Smooth muscle cell (in vitro differentiated cells): ENCODE measurements around the gene TEF. TPM values are rescaled to one million over a fixed set of nuclear protein-coding genes. Genes with fewer than 3 reads are reported as not detected.

Experiments used
- DNase-seq: peaks from one replicate; lab custom pipeline; 2025; ENCODE audit not compliant: unreplicated experiment; lab: John Stamatoyannopoulos, UW
- H2AFZ ChIP-seq: fragments of 200-600 bp; sonication (generic); 2 replicates; pipeline ENCODE4 v1.6.0; 2016; ENCODE audit warnings: antibody characterized with exemption, low read depth, mild to moderate bottlenecking
- H3F3A ChIP-seq: fragments of 200-600 bp; sonication (generic); 2 replicates; pipeline ENCODE4 v1.6.0; 2017; ENCODE audit warnings: antibody characterized with exemption, low read depth
- H3K27ac ChIP-seq: fragments of 200-600 bp; sonication (generic); 2 replicates; pipeline ENCODE4 v1.5.1; 2016; ENCODE audit warnings: low read depth, mild to moderate bottlenecking
- H3K27me3 ChIP-seq: fragments of 200-600 bp; sonication (generic); 2 replicates; pipeline ENCODE4 v1.6.1; 2016; ENCODE audit warnings: low read depth, mild to moderate bottlenecking
- H3K36me3 ChIP-seq: fragments of 200-600 bp; sonication (generic); 2 replicates; pipeline ENCODE4 v1.5.1; 2016; ENCODE audit warnings: low read depth
- H3K4me1 ChIP-seq: fragments of 200-600 bp; sonication (generic); 2 replicates; pipeline ENCODE4 v1.5.1; 2016; ENCODE audit warnings: low read depth
- H3K4me2 ChIP-seq: fragments of 200-600 bp; sonication (generic); 2 replicates; pipeline ENCODE4 v1.6.0; 2016; ENCODE audit warnings: mild to moderate bottlenecking
- H3K4me3 ChIP-seq: fragments of 200-600 bp; sonication (generic); 2 replicates; pipeline ENCODE4 v1.5.1; 2016; ENCODE audit warnings: mild to moderate bottlenecking
- H3K79me2 ChIP-seq: fragments of 200-600 bp; sonication (generic); 2 replicates; pipeline ENCODE4 v1.6.0; 2016; ENCODE audit warnings: low read depth, mild to moderate bottlenecking
- H3K9ac ChIP-seq: fragments of 200-600 bp; sonication (generic); 2 replicates; pipeline ENCODE4 v1.6.0; 2016; ENCODE audit warnings: low read depth
- H3K9me3 ChIP-seq: fragments of 200-600 bp; sonication (generic); replicated peaks from 2 replicates; pipeline ENCODE4 v1.5.1; 2016; ENCODE audit warnings: low read depth
- H4K20me1 ChIP-seq: fragments of 200-600 bp; sonication (generic); 2 replicates; pipeline ENCODE4 v1.6.0; 2016; ENCODE audit warnings: low read depth
- WGBS: methylation state at CpG from one replicate; pipeline ENCODE4 v1.1.7; 2016; ENCODE audit warnings: low lambda C conversion rate; 5-methylcytosine and 5-hydroxymethylcytosine counted together
- polyA plus RNA-seq: library from polyadenylated mRNA; unstranded; fragments of >200 nt; fragmentation: Nextera tagmentation; extraction: Ambion mirVana; gene quantifications from 2 replicates; pipeline ENCODE4 v1.2.1, GENCODE V29; 2016
- small RNA-seq: library from RNA; depleted of rRNA; stranded (forward); fragments of <200 nt; gene quantifications from one replicate; pipeline ENCODE3, GENCODE V24; 2014
- total RNA-seq: library from RNA; depleted of rRNA; stranded (reverse); fragments of >200 nt; gene quantifications from 2 replicates; pipeline ENCODE4 v1.2.3, GENCODE V29; 2014
- TF ChIP-seq, protein P1 (sequence below): fragments of 200-600 bp; sonication (generic); IDR thresholded peaks from 2 replicates; pipeline ENCODE4 v1.5.1; 2017; ENCODE audit warnings: borderline replicate concordance, mild to moderate bottlenecking, antibody characterized with exemption; ENCODE audit not compliant: insufficient read depth, poor library complexity, severe bottlenecking

Gene TEF
- total and polyA plus RNA-seq, 2 experiments from 2014 or later = 6.4 to 7.6 TPM

DNA sequence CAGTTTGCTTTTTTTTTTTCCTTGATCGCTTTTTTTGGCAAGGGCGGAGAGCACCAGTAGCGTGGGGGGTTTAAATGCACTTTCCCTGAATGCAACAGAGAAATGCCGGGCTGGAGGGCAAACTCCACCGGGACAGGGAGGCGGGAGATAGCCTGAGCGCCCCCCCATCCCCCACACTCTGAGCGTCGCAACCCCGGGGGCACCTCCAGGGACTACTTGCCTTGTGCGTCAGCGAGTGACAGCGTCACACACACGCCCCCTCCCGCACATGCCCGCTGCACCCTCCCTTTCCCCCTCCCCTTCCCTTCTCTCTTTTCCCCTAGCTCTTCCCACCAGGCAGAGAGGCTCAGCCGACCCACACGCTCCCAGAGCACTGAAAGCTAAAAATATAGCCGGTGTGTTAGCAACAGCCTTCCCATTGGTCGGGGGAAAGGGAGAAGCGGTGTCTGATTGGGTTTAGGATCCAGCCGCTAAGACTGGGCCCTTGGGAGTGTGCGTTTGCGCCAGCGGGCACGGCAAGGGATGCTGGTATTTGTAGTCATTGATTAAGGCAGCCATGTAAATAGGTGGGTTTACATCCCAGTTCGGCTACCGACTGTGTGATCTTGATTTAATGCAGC lies 66.6 kb downstream of the TEF start:
- DNase-seq = peak; percentile 83
- Histone ChIP-seq H2AFZ (peak overlapping the region; percentile 59), H3K4me2 (peak overlapping the region; percentile 86), H3K4me1 (peaks cover 4% of the 10 kb centered on the region), H3K27ac (peak overlapping the region; percentile 97), H3K9ac (peak overlapping the region; percentile 94), H3K4me3 (peak overlapping the region; percentile 89), H4K20me1 (peaks cover 19% of the 10 kb centered on the region), H3K9me3 (no peaks in the 10 kb centered on the region), H3K36me3 (no peaks in the 10 kb centered on the region), H3K79me2 (peaks cover 28% of the 10 kb centered on the region), H3F3A (peaks cover 5% of the 10 kb centered on the region), H3K27me3 (no peaks in the 10 kb centered on the region)
- 5% methylated on average over 17 of the region's 28 CpGs for WGBS
- TF ChIP-seq, protein P1, sequence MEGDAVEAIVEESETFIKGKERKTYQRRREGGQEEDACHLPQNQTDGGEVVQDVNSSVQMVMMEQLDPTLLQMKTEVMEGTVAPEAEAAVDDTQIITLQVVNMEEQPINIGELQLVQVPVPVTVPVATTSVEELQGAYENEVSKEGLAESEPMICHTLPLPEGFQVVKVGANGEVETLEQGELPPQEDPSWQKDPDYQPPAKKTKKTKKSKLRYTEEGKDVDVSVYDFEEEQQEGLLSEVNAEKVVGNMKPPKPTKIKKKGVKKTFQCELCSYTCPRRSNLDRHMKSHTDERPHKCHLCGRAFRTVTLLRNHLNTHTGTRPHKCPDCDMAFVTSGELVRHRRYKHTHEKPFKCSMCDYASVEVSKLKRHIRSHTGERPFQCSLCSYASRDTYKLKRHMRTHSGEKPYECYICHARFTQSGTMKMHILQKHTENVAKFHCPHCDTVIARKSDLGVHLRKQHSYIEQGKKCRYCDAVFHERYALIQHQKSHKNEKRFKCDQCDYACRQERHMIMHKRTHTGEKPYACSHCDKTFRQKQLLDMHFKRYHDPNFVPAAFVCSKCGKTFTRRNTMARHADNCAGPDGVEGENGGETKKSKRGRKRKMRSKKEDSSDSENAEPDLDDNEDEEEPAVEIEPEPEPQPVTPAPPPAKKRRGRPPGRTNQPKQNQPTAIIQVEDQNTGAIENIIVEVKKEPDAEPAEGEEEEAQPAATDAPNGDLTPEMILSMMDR = no peak

Small RNAs within 50 kb of the gene (small RNA-seq; reads per million reads assigned to genes)
- gene RNU6-495P = not detected

Other genes with a start within 250 kb of the TEF start
- gene L3MBTL2, start 176.6 kb upstream of the TEF start, total RNA-seq = 10.7 and 11.2 TPM in 2 replicates
- gene L3MBTL2, start 176.6 kb upstream of the TEF start, polyA plus RNA-seq = 15.5 TPM in 2 replicates
- gene CHADL, start 141.0 kb upstream of the TEF start, total RNA-seq = 1.2 TPM in 1 of 2 replicates, not detected in the other
- gene CHADL, start 141.0 kb upstream of the TEF start, polyA plus RNA-seq = 0.17 and 2.2 TPM in 2 replicates
- 20.6 and 24.8 TPM in 2 replicates for gene RANGAP1, start 95.8 kb upstream of the TEF start, total RNA-seq
- gene RANGAP1, start 95.8 kb upstream of the TEF start, polyA plus RNA-seq = 21.7 and 38.4 TPM in 2 replicates
- 20.3 and 20.6 TPM in 2 replicates for gene ZC3H7B, start 80.4 kb upstream of the TEF start, total RNA-seq
- 3.7 and 5.5 TPM in 2 replicates for gene ZC3H7B, start 80.4 kb upstream of the TEF start, polyA plus RNA-seq
- 17.9 and 19.7 TPM in 2 replicates for gene TOB2, start 64.9 kb downstream of the TEF start, total RNA-seq
- gene TOB2, start 64.9 kb downstream of the TEF start, polyA plus RNA-seq = 25.6 and 27.0 TPM in 2 replicates
- gene PHF5A, start 86.8 kb downstream of the TEF start, total RNA-seq = 28.3 and 42.7 TPM in 2 replicates
- 19.4 and 24.2 TPM in 2 replicates for gene PHF5A, start 86.8 kb downstream of the TEF start, polyA plus RNA-seq
- 33.0 and 33.4 TPM in 2 replicates for gene ACO2, start 87.2 kb downstream of the TEF start, total RNA-seq
- gene ACO2, start 87.2 kb downstream of the TEF start, polyA plus RNA-seq = 72.1 and 85.5 TPM in 2 replicates
- 10.9 and 12.1 TPM in 2 replicates for gene POLR3H, start 162.5 kb downstream of the TEF start, total RNA-seq
- 20.3 and 26.7 TPM in 2 replicates for gene POLR3H, start 162.5 kb downstream of the TEF start, polyA plus RNA-seq
- 2.9 and 3.1 TPM in 2 replicates for gene CSDC2, start 179.1 kb downstream of the TEF start, total RNA-seq
- 5.9 and 9.1 TPM in 2 replicates for gene CSDC2, start 179.1 kb downstream of the TEF start, polyA plus RNA-seq
- 19.5 and 24.7 TPM in 2 replicates for gene PMM1, start 207.9 kb downstream of the TEF start, total RNA-seq
- gene PMM1, start 207.9 kb downstream of the TEF start, polyA plus RNA-seq = 71.9 and 87.3 TPM in 2 replicates
- gene DESI1, start 239.1 kb downstream of the TEF start, total RNA-seq = 12.0 and 16.9 TPM in 2 replicates
- 14.3 and 17.6 TPM in 2 replicates for gene DESI1, start 239.1 kb downstream of the TEF start, polyA plus RNA-seq
- 186 and 200 TPM in 2 replicates for gene XRCC6, start 239.4 kb downstream of the TEF start, total RNA-seq
- 255 and 264 TPM in 2 replicates for gene XRCC6, start 239.4 kb downstream of the TEF start, polyA plus RNA-seq